ENCODE measurements around the gene CRB1.

The CRB1 gene

GRCh38 chr1:197521118-197521739 lies 253.2 kb downstream of the CRB1 start:
- TF ChIP-seq CTCF (IDR thresholded peaks at IDR 0.05): peak; percentile 92

- TF ChIP-seq CTCF (IDR thresholded peaks at IDR 0.05): peak; percentile 63
Measured at GRCh38 chr1:197526736-197527371, 258.8 kb downstream of the CRB1 start.

All from LNCAP (cell line).